Suppressor macrophage treated with lipopolysaccharide for 1 hour (primary cell): ENCODE results near the gene TBC1D5.

Experiments used
- DNase-seq, 3 donors: peaks; one replicate each; pipeline ENCODE4 v3.0.0-alpha.2; 2020 to 2022

The TBC1D5 gene

DNA sequence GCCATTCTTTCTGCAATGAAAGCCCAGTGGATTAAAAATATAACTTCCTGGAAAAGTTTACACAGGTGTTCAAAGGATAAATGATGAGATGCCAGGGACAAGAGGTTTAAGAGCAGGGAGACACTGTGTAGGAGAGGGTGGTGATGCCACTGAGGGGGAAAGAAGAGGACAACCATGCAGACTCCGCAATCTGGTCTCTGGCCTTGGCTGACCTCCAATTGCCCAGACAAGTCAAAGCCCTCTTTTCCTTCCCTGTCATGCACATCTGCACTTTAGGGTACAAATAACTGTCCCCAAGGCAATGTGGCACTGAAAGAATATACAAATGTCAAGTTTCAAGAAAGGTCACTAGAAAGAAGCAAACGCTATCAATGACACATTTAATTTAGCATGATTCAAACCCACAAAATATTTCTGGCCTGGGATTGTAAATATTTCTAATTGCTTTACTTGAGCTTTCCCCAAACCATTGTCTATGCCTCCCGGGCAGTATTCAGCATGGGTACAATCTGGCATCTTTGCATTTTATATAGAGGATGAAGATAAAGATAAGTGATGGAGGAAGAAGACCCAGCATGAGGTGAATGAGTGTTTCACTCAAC, 538.3 kb downstream of the TBC1D5 start:
- no peak for DNase-seq

DNA sequence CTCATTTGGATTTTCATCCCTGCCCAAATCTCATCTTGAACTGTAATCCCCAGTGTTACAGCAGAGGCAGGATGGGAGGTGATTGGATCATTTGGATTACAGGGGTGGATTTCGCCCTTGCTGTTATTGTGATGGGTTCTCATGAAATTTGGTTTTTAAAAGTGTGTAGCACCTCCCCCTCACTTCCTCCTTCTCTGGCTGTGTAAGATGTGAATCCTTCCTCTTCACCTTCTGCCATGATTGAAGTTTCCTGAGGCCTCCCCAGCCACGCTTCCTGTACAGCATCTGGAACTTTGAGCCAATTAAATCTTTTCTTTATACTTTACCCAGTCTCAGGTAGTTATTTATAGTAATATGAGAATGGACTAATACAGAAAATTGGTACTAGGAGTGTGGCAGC, 540.9 kb downstream of the TBC1D5 start:
- no peak for DNase-seq

DNA sequence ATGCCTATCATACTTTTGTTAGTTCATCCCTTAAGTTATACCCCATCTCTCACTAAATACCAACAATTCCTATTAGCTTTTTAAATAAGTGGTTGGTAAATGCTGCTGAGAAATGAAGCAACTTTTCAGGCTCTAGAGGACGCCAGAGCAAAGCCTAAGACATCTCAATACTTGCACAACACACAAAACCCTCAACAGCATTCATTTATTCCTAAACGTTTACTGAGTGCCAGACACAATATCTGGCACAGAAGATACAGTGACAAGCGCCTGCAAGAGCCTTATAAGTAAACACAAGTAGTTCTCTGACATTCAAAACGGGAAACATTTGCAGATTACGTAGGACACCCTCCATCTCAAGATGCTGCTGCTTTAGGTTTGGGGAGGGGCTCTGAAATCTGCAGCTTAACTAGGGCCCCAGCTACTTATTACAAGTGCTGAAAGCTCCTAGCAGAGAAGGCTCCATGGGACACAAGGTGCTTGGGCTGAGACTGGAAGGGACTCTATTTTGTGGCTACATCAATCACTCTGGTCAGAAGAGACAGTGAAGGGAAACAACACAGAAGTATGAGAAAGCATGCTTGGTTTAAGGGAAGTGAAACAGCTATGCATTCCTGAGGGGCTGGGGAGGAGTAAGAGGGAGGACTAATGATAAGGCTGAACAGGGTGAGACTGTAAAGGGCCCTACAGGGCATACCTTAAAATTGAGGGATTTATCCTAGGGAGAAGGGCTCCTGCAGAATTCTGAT, 546.4 kb downstream of the TBC1D5 start:
- DNase-seq, result peak; percentile 12 to 33 (median 22)

DNA sequence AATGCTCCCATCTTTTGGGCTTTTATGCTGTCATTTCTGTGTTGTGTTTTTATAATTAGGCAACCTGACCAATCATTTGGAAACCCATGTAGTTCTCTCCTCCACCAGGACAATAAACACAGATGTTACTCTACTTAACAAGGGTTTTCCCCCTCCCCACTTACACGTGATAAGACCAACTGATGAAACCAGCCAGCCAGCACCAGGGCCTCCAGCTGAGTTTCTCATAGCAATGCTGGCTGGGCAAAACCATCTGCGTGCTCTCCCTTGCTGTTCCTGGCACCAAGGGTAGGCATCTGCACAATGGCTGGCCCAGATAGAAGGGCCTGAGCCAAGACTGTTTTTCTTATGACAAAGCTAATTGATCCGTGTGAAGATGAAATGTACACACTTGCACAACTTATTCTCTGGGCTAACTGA, 547.2 kb downstream of the TBC1D5 start:
- peak; percentile 12 to 20 (median 16) for DNase-seq

DNA sequence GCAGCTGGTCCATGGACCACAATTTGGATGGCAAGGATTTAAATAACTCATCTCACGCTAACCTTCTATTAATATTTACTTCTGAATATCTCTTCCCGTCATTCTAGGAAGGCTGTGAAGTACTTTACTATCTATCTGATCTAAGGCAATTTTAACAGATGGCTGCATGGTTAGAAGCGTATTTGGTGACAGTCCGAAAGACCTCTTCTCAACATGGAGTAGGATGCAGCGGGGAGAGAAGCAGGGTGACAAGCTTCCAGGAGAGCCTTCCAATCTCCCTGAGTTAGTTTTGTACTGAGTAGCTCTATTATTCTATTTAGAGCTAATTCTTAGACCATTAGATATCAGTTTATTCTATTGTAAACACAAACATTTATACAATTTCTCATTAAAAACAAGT, 548.3 kb downstream of the TBC1D5 start:
- DNase-seq, result no peak

DNA sequence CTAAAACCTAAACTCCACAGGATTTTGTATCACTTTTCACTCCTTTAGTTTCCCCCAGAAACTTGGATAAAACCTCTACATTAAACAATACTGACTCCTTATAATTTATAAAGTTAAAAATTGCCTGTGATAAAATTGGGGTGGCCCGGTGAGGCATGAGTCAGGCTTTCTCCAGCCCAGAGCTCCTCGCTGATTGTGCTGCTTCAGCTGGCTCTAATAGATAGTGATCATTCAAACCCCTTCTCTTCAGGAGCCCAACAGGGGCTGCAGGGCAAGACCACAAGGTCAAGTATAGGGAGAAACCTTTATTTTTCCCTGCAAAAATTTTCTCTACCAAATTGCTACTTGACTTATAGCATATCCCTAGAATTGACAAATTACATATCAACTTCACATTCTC, 549.4 kb downstream of the TBC1D5 start:
- DNase-seq, result no peak

DNA sequence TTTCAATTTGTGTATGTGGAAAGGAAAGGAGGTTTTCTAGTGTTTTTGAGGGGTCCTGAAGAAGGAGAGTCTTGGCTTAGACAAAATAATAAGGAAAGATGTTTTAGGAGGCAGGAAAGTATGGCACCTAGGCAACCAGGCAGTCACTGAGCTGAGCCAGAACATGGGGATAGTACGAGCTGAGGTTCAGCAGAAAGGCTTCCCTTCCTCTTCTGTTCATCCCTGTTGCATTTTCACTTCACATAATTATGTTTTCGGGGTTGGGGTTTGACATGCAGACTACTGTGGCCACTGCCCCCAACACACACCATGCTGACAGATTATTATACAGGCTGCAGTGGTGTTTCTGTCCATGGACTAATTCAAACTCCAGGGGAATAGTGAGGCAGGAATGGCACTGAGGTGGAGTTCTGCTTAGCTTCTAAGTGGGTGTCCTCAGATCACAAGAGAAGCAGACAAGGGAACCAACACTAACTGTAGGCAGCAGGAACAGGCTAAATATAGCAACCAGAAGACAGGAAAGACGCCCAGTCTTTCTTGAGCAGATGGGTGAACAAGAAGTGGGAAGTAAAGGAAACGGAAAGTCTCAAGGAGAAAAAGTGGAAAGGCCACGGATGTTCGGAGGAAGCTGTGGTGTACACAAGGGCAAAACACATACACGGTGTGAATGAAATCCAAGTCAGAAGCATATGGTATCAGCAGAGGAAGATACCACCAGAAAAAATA, 551.9 kb downstream of the TBC1D5 start:
- DNase-seq, result peak; percentile 65 to 75 (median 69)

DNA sequence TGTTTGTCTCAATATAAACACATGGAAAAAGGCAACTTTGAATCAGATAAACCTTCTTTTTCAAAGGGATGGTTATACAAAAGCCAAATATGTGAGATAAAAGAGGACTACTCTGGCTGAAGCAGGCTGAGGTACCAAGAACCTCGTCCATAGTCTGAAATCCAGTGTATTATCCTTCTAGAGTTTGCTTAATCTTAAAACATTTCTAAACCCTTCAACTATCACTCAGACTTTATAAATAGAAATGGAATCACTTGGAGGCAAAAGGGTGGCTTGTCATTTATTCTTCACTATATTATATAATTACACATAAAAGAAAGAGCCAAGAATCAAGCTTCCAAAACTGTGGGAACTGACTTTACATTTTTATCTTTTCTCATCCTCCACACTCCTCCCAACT, 554.1 kb downstream of the TBC1D5 start:
- DNase-seq, result no peak

DNA sequence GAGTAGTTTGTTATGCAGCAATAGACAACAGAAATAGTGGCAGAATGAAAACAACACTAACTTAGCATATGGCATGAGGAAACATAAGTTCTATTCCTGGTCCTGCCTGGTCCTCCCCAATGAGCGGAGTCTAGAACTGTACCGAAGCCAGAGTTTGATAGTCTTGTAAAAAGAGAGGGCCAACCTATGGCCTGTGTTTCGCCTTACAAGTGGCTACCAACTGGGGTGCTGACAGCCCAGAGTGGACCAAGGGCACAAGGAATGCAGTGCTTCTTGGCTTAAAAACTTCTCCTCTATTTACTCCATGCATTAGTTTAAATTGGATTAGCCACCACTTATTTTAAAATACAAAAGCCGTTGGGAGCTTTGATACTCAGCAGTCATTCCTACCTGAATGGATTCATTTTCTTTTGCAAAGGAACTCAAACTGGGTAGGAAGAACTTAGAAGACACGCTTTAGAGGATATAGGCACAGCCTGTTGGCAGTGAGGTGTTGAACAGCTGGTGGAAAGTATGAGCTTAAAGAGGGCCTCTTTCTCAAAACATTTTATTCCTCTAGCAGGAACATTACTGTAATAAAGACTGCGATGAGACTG, 554.7 kb downstream of the TBC1D5 start:
- DNase-seq, result no peak

DNA sequence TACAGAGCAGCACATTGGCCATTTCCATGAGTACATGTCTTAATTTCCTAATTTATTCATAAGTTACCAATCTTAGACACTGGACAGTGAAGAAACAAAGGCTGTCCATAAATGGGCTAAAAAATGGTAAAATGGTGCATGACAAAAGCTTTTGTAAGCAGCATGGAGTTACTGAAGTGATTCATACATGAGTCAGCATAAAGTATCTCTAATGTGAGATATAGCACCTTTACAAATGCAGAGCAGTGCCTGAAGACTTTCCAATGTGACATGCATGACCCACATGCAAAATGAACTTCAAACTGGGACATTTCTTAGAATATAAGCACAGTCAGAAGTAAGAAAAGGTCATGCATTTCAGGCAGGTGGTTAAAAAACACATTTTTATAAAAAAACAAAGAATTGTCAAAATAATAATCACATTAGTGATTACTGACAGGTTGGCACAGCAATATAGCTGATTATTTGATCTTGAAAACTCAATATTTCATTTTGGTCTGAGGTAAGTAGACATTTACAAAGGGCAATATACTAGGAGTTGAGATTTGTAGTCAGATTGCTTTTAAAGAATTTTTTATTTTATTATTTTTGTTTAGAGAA, 558.4 kb downstream of the TBC1D5 start:
- DNase-seq, result no peak

DNA sequence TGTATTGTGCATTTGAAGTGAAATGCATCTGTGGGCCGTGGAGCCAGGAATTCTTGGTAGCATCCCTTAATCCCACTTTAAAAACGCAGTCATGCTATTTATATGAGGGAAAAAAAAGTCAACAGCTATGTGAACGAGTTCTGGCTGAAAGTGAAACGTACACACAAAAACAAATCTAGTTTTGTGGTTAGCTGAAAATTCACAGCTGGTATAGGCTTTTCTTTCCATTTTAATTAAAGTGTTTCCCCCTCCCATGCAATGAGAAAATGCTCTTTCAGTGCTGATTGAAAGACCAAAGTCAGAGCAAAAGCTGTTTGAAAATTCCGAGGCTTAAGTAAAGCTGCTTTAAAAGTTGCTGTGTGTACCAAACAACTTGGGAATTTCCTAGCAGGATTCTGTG, 560.3 kb downstream of the TBC1D5 start:
- no peak for DNase-seq

DNA sequence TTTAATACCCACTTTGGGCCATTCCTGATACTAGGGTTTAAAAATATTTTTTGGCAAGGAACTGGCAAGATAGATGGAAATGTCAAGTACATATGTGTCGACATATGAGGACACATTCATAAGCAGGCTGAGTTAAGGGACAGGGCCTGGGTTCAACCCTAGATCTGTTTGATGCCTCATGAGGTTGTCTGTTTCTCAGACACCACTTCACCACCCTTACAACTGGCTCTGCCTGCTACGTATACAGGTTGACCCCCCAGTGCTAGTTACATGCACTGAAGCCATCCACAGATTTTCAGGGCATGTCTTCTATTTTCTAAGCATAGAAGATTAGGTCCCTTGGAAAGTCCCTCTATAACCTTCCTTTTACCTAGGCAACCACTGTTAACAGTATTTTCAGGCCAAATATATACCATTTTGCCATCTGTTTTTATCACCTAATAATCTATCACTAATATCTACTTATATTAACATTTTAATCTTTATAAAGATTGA, 561.0 kb downstream of the TBC1D5 start:
- no peak for DNase-seq

DNA sequence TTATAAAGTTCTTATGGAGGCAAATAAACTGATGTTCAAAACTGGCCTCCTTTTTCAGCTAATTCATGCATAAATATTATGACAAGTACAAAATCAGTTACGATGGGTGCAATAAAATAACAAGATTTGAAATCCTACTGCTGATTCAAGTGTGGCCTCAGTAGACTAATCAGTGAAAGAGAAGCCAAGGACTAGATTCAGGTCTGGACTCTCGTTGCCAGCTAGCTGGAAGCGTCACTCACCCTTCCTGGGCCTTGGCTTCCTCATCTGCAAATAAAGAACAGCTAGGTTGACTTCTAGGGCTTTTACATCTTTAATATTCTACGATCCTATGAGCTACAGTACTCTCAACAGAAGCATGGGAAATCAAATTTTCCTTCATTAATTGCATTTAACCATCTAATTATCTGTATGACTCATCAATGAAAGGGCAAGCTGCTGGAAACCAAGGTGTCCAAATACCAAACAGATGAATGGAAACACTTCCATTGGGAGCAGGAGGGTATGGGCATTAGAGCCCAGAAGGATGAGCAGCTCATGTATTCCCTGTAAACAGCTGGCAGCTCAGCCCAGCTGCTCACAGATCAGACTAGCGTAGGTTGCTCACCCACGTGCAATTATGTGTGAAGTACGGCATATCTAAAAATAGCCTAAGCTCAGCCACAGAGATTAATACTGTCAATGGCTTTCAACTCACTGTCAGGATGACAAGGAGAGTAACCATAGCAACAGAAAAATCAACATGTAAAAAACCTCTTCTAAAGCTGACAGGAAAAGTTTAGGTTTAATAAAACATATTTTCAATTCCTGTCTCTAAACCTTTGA, 562.8 kb downstream of the TBC1D5 start:
- no peak for DNase-seq

DNA sequence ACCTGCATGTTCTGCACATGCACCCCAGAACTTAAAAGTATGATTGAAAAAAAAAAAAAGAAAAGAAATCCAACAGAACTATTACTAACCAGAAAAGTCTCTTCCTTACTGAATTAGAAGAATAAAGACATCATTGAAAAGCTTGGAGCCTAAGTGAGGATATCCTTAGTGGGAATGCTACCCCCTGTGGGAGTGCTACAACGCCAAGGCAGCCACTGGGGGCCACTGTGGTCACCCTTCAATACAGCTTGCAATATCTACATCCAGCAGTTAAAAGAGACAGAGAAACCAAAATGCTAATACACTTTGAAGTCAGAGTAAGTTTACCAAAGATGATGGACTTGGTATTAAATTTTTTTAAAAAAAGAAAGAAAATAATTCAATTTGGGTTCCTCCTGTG, 565.7 kb downstream of the TBC1D5 start:
- DNase-seq, result no peak

DNA sequence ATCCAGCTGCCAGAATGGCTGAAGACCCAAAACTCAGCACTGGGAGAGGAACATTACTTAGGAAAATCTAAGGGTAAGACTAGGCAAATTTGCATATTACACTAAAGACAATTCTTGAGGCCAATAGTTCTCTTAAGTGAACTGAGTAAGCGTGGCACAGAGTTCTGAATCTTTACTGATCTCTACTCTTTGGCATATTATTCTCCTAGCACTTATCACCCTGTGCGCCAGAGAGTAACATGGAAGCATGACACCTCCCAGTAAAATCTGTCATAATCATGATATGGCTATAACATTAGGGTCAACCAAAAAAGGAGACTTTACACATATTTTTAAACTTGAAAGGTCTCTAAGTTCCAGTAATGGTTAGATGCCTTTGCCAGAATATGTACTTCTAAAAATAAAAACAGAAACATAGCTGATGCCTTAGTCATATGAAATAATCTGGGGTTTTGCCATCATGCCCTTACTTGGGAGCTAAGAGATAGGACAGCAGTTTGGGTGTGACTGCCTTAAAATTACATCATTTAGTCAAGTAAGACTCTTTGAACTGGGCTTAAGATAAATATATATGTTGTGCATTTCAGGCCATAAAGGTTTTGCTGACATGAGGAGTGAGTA, 567.1 kb downstream of the TBC1D5 start:
- DNase-seq, result no peak

DNA sequence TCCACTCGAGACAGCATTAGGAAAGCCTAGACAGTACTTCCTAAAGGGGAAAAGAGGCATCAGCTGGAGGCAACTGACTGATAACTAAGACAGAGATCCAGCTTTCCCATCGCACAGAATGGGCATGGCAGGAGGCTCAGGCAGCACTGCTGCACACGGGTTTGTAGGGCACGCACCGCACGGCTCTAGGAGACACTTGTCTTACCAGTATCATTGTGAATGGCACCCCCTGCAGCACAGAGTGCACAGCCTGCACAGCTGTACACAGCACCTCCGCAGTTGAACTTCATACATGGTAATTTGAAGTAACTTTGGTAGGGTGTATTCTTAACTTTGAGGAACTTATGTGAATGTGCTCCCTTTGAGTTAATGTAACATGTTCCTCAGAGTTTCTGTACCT, 576.1 kb downstream of the TBC1D5 start:
- DNase-seq, result no peak

DNA sequence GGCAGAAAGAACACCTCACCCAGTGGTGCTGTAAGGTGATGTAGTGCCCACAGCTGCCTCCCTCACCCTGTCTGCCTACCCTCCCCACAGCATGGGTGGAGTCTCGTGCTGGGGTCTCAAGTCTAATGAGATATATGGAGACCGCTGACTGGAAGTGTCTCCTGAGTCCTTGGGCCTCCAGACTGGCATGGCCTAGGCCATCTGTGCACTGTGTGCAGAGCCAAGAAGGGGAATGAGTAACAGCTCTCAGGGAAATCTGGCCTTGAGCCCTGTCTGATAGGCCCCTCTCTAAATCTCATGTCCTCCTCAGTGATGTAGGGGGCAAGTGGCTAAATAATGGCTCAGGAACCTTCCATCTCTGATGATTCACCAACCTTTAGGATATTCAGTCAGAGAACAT, 580.3 kb downstream of the TBC1D5 start:
- no peak for DNase-seq

DNA sequence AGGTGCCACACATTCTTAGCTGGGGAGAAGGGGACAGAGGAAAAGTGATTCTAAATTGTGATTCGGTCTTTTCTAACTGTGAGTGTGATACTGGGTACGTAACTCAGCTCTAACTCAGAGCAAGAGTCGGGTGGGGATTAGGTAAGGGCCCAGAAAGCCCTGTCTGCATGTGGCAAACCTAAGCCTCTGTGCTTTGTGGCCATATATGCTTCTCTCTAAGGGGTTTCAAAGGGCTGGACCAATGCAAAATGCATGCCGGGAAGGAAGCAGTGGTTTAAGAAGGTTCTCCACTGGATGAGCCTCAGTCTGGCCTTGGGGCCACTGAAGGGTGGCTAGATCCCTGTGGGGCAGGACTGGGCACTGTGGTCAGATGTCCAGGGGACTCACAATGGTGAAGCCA, 581.8 kb downstream of the TBC1D5 start:
- no peak for DNase-seq

DNA sequence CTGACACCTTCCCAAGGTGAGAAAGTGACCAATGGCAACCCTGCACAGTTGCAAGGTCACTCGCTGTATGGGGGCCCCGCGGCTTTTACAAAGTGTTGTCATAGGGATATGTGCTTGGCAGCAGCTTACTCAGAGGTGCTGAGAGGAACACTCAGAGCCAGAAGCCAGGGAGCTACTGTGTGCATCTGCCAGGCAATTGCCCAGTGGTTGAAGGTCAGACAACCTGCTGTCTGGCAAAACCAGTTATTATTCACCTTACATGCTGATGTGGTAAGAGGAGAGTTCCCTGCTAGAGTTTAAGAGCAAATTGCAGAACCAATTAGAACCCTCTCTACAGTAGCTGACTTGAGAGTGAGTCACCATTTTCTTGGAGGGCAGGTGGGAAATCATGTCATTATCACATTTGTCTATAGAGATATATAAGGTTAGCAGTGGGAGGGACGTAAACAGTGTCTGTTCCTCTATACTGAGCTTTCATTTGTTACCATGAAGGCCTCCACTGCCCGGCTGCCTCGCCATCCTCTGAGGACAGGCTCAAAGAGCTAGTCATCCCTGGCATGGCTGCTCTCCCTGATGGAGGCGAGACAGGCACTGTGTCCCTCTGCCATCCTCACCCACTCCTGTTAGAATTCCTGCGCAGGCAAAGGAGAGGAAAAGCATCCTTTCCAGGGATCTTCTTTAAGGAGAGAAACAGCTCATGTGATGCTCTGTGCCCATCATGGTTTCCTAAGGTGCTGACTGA, 583.3 kb downstream of the TBC1D5 start:
- no peak for DNase-seq

DNA sequence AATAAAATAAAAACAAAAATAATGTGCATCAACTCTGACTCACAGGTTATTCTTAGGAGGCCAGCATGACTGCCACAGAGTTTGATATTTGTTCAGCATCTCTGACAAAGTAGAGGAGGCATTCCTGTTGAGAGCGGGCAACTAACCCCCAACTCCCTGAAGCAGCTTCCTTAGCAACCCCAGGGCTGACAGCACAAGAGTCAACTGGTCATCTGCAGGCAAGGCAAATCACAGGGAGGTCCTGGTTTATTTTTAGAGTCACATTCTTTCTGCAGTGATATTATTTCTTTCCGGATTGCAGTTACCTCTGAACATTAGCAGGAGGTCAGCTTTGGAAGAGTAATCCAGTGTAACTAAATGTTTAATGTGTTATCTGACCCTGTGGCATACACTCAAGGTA, 584.7 kb downstream of the TBC1D5 start:
- DNase-seq, result no peak

DNA sequence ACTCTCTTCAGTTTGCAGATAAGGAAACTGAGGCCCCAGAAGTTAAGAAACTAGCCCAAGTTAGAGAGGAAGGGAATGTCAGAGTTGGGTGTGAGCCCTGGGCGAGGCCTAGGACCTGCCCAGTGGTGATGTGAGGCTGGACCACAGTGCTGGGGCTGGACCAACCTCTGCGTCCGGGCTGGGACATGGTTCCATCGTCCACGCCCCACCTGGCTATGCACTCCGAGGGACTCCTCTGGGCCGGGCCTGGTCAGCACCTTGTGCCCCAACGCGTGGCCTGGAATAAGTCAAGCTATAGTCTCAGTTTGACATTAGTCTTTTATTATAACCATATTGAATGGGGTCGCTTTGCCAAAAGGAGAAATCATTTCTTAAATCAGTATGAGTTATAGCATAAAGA, 585.6 kb downstream of the TBC1D5 start:
- DNase-seq, result no peak
